Measurements from ENCODE around the gene VWA5B2.
"Not testable (repeated sequence)": the region's sequence is repeated elsewhere in the genome, so short reads cannot be mapped to it uniquely, and the experiment has no call there.

Gene VWA5B2

DNA sequence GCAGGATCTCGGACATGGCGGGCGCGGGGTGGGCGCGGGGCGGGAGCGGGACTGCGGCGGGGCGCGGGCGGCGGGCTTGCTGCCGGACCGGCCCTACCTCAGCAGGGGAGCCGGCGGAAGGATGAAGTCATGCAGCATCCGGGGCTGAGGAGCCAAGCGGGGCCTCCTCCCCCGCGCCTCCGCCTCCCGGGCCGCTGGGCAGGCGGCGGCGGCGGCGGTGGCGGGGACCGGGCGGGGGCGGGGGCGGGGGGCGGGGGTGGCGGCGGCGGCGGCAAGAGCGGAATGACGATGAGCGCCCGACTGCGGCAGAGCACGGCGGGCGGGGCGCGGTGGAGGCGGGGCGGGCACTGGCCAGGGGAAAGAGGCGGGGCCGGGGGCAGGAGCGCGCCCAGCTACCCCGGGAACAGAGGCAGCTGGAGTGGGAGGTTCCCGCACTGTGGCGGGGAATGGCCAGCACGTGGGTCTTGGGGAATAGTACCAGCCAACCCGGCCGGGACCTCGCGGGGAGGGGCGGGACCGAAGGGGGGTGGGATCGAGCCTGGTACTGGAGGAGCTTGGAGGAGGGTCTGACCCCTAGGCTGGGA is 32.0 kb downstream of the VWA5B2 start, which contains the start of gene CAMK2N2:
CAMK2N2 (minus strand) TSS at position 284 of the 584 bp plus-strand sequence; CDS start at position 16, 268 bp downstream.
- DNase-seq (ENCODE audit: low read depth): peak; percentile 25
- TF ChIP-seq, protein P1, sequence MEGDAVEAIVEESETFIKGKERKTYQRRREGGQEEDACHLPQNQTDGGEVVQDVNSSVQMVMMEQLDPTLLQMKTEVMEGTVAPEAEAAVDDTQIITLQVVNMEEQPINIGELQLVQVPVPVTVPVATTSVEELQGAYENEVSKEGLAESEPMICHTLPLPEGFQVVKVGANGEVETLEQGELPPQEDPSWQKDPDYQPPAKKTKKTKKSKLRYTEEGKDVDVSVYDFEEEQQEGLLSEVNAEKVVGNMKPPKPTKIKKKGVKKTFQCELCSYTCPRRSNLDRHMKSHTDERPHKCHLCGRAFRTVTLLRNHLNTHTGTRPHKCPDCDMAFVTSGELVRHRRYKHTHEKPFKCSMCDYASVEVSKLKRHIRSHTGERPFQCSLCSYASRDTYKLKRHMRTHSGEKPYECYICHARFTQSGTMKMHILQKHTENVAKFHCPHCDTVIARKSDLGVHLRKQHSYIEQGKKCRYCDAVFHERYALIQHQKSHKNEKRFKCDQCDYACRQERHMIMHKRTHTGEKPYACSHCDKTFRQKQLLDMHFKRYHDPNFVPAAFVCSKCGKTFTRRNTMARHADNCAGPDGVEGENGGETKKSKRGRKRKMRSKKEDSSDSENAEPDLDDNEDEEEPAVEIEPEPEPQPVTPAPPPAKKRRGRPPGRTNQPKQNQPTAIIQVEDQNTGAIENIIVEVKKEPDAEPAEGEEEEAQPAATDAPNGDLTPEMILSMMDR (conservative IDR thresholded peaks at IDR 0.05; ENCODE audit: low read length): no peak
- H3K4me3 ChIP-seq (ENCODE audit: low read length): peak within 1 kb of the TSS; percentile 51

DNA sequence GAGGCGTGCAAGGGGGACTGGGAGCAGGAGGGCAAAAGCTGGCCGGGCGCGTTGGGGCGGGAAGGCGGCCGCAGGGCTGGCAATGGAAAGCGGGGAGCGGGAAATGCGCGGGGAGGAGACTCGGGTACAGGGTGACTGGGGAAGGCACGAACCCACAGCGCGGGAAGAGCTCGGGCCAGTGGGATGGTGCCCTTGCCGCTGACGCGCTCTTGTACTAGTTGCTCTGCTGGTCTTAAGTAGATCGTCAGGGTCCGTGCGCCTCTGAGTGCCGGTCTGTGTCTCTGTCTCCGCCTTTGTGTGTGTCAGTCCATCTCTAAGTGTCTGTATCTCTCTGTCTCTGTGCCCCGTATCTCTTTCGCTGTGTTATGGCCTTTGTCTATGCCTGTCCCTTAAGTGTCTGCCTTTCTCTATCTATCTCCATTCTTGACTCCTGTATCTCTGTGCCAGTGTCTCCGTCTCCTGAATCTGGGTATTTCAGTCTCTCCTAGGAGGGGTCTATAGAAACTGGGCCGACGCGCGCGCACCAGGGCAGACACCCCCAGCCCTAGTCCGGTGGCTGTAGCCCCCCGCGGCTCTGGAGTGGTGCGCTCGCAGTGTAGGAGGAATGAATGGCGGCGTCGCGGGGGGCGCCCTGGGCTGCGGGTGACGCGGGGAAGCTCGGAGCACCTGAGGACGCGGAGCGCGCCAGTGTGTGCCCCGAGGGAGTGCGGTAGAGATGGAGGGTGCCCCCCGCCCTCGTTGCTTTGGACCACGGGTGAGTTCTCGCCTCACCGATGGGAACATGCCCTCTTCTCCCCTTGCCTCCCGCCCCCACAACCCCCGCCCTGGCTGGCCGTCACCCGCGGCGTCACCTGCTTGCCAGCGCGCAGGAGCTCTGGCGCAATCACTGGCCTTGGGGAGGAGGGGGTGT is 32.7 kb downstream of the VWA5B2 start:
- peak overlapping the region; percentile 51 for H3K4me3 ChIP-seq (ENCODE audit: low read length)
- TF ChIP-seq, protein P1 (conservative IDR thresholded peaks at IDR 0.05; ENCODE audit: low read length): no peak
- no peak for DNase-seq (ENCODE audit: low read depth)

DNA sequence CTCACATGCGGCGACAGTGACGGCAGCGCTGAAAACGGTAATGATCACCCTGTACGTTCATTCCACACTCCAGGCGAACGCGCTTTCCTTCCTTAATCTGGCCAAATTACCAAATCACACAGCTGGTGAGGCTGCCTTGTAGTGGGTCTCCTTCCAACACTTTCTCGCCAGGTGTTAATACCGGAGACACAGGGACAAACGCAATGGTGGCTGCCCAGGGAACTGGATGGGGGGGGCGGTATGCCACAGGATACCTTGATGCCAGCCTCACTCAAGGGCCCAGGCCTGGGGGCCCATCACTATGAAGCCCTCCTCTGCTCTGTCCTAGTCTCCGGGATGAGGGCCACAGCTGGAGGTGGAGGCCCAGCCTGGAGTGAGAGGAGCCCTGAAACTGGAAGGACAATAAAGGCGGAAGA is 33.4 kb downstream of the VWA5B2 start:
- no peak overlapping the region for H3K4me3 ChIP-seq (ENCODE audit: low read length)
- no peak for DNase-seq (ENCODE audit: low read depth)
- TF ChIP-seq, protein P1 (conservative IDR thresholded peaks at IDR 0.05; ENCODE audit: low read length): no peak

DNA sequence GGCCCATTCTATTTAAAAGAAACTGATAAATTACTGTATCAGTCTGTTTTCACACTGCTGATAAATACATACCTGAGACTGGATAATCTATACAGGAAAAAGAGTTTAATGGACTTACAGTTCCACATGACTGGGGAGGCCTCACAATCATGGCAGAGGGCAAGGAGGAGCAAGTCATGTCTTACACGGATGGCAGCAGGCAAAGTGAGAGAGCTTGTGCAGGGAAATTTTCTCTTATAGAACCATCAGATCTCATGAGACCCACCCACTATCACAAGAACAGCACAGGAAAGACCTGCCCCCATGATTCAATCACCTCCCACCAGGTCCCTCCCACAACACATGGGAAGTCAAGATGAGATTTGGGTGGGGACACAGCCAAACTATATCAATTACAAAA is 37.9 kb downstream of the VWA5B2 start:
- H3K4me3 ChIP-seq (ENCODE audit: low read length); DNase-seq (ENCODE audit: low read depth): not testable (repeated sequence)

DNA sequence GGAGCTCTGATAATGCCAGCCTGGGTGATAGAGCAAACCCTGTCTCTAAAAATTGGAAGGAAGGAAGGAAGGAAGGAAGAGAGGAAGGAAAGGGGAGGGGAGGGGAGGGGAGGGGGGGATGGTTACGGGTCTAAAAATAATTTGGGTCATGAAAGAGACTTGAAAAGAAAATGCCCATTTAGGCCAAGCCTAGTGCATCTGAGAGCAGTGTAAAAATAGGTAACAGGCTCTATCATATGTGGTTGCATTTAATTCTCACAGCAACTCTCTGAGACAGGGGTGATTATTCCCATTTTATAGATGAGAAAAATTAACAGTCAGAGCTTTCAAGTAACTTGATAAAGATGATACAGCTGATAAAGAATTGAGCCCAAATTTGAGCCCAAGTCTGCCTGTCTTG is 42.9 kb downstream of the VWA5B2 start:
- H3K4me3 ChIP-seq (ENCODE audit: low read length): no peak overlapping the region
- no peak for DNase-seq (ENCODE audit: low read depth)
- TF ChIP-seq, protein P1 (conservative IDR thresholded peaks at IDR 0.05; ENCODE audit: low read length): no peak

DNA sequence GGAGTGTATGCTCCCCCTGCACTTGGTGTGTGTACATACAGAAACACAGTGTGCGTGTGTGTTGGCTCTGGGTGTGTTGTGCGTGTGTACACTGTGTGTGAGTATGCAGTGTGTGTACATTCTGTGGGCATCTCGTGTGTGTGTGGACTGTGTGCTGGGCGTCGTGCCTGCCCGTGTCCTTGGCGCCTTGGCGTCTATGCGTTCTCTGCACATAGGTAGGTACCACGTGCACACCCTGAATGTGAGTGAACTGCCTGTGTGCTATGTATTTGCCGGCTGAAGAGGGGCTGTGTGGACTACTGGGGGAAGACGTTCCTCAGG is 46.0 kb downstream of the VWA5B2 start:
- TF ChIP-seq, protein P1 (conservative IDR thresholded peaks at IDR 0.05; ENCODE audit: low read length): no peak

DNA sequence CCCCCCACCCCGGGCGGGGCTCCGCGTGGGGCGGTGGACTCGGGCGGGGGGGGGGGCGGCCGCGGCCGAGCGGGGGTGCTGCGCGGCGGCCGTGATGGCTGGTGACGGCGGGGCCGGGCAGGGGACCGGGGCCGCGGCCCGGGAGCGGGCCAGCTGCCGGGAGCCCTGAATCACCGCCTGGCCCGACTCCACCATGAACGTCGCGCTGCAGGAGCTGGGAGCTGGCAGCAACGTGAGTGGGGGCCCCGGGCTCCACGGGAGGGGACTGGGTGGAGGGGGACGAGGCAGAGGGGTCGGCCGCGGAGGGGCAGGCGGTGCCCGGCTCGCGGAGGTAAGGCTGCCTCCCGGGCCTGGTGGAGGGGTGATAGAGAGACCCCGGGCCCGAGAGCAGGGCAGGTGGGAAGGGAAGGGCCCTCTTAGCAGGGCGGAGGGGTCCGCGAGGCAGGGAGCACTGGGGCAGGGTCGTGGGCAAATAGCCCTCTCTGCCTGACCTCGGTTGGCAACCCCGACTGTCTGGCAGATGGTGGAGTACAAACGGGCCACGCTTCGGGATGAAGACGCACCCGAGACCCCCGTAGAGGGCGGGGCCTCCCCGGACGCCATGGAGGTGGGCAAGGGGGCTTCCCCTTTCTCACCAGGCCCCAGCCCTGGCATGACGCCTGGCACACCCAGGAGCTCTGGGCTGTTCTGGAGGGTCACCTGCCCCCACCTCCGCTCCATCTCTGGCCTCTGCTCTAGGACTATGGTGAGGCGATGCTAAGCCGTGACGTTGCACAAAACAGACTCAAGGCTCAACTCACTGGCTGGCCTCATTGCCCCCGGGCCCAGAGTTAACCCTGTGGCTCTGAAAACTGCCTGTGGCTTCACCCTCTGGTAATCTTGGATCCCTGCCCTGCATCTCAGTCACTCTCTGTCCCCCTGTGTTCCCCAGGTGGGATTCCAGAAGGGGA is 46.9 kb downstream of the VWA5B2 start, which contains the start of gene ECE2:
ECE2 (plus strand) TSS at position 62 of the 950 bp plus-strand sequence; CDS start at position 194, 132 bp downstream.
- H3K4me3 ChIP-seq (ENCODE audit: low read length): no peak within 1 kb of the TSS
- no peak for DNase-seq (ENCODE audit: low read depth)
- TF ChIP-seq, protein P1 (conservative IDR thresholded peaks at IDR 0.05; ENCODE audit: low read length): no peak

More for the DNA sequence above, 46.0 kb downstream of the VWA5B2 start:
- H3K4me3 ChIP-seq (ENCODE audit: low read length): no peak overlapping the region
- no peak for DNase-seq (ENCODE audit: low read depth)
